ENCODE results near the gene FASN.

Gene FASN

DNA sequence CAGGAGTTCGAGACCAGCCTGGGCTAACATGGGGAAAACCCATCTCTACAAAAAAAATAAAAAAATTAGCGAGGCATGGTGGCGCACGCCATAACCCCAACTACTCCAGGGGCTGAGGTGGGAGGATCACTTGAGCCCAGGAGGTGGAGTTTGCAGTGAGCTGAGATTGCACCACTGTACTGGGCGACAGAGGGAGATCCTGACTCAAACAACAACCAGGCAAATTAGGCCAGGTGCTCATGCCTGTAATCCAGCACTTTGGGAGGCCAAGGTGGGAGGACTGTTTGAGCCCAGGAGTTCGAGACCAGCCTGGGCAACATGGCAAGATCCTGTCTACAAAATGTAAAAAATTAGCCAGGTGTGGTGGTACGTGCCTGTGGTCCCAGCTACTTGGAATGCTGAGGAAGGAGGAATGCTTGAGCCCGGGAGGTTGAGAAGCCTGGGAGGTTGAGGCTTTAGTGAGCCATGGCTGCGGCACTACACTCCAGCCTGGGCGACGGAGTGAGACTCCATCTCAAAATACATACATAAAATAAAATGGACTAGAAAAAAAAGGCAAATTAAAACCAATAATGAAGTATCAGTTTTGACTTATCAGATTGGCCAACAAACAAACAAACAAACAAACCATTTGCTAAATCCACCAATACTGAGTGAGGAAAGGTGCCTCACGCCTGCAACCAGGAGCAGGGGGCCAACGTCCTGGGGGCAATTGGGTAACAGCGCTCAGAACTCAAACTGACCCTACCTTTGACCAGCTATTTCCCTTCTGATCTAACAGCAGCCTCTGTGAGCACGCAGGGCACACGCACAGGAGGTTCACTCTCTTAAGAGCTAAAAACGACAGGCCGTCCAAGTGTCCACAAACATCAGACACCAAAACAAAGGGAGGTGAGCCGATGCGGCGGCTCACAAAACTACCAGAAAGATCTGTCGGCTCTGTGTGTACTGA lies 19.4 kb upstream of the FASN start:
- Histone ChIP-seq H3K27ac (ENCODE audit: low read length) (no peak overlapping the region), H3K4me1 (ENCODE audit: control insufficient read depth, insufficient read depth, low read length) (no peaks in the 10 kb centered on the region), H3K4me3 (ENCODE audit: low read length in 2 of 2) (no peak overlapping the region), H3K9ac (ENCODE audit: low read length in 2 of 2) (no peak overlapping the region), H3K27me3 (ENCODE audit: control insufficient read depth in 1 of 2, insufficient read depth in 2 of 2, low read length in 2 of 2) (no peaks in the 10 kb centered on the region), H3K9me3 (ENCODE audit: control insufficient read depth in 2 of 2, low read length in 2 of 2) (no peaks in the 10 kb centered on the region), H3K36me3 (ENCODE audit: control insufficient read depth in 2 of 2, insufficient read depth in 2 of 2, low read length in 2 of 2) (peaks cover 0 to 7% of the 10 kb centered on the region in 2 donors)

DNA sequence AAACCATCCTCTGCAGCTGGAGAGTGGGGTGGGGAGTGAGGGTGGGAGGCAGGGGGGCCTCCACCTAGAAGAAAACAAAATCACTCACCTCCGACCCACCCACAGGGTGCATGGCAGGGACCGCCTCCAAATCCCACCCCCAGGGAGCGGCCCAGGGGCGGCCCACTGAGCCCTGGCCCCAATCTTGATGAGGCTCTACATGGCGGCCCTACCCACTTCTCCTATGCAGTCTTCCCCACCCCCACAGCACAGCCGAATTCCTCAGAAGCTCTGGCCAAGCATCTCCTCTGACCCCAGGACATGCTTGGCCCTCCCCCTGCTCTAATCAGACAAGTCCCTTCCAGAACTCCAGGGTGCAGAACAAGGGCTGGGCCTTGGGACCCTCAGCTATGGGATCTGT lies 18.2 kb upstream of the FASN start:
- Histone ChIP-seq H3K9me3 (ENCODE audit: control insufficient read depth in 2 of 2, low read length in 2 of 2) (no peaks in the 10 kb centered on the region), H3K27me3 (ENCODE audit: control insufficient read depth in 1 of 2, insufficient read depth in 2 of 2, low read length in 2 of 2) (no peaks in the 10 kb centered on the region), H3K4me3 (ENCODE audit: low read length in 2 of 2) (no peak overlapping the region), H3K36me3 (ENCODE audit: control insufficient read depth in 2 of 2, insufficient read depth in 2 of 2, low read length in 2 of 2) (peaks cover 0 to 9% of the 10 kb centered on the region in 2 donors), H3K27ac (ENCODE audit: low read length) (no peak overlapping the region), H3K4me1 (ENCODE audit: control insufficient read depth, insufficient read depth, low read length) (no peaks in the 10 kb centered on the region), H3K9ac (ENCODE audit: low read length in 2 of 2) (no peak overlapping the region)

DNA sequence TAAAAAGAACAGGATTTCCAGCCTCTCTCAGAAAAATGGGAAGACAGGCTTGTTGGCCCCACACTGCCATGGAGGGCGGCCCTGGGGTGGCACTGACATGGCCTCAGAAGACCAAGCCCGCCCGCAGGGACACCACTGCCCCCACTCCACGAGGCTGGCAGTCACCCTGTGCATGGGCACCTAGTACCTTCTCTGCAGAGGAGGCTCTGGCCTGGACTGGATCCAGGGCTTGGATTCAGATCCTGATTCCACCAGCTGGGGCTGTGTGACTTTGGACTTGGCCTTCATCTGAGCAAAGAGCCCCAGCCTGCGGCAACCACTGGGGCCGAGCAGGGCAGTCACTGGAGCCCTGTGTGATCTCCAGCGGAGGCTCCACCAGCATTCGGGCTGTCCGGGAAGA lies 16.8 kb upstream of the FASN start:
- Histone ChIP-seq H3K9me3 (ENCODE audit: control insufficient read depth in 2 of 2, low read length in 2 of 2) (no peaks in the 10 kb centered on the region), H3K4me3 (ENCODE audit: low read length in 2 of 2) (no peak overlapping the region), H3K27ac (ENCODE audit: low read length) (no peak overlapping the region), H3K27me3 (ENCODE audit: control insufficient read depth in 1 of 2, insufficient read depth in 2 of 2, low read length in 2 of 2) (no peaks in the 10 kb centered on the region), H3K4me1 (ENCODE audit: control insufficient read depth, insufficient read depth, low read length) (no peaks in the 10 kb centered on the region), H3K36me3 (ENCODE audit: control insufficient read depth in 2 of 2, insufficient read depth in 2 of 2, low read length in 2 of 2) (peaks cover 0 to 9% of the 10 kb centered on the region in 2 donors), H3K9ac (ENCODE audit: low read length in 2 of 2) (no peak overlapping the region)

DNA sequence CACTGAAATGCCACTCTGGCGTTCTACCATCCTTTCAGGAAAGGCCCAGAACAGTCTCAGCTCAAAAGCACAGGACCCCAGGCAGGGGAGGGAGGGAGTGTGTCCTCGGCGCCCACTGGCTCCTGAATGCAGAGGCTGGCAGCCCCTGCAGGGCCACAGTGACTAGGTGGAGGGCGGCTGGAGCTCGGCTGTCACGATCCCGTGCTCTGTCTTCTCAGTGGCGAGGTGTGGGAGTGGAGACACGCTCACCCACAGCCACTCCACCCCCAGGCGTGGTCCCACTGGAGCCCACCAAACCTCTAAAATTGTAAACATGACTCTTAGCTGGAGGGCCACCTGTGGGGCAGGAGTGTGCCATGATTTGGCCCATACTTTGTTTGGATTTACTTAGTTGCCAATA lies 16.4 kb upstream of the FASN start:
- Histone ChIP-seq H3K9me3 (ENCODE audit: control insufficient read depth in 2 of 2, low read length in 2 of 2) (no peaks in the 10 kb centered on the region), H3K27me3 (ENCODE audit: control insufficient read depth in 1 of 2, insufficient read depth in 2 of 2, low read length in 2 of 2) (no peaks in the 10 kb centered on the region), H3K36me3 (ENCODE audit: control insufficient read depth in 2 of 2, insufficient read depth in 2 of 2, low read length in 2 of 2) (peaks cover 0 to 9% of the 10 kb centered on the region in 2 donors), H3K9ac (ENCODE audit: low read length in 2 of 2) (no peak overlapping the region), H3K27ac (ENCODE audit: low read length) (no peak overlapping the region), H3K4me3 (ENCODE audit: low read length in 2 of 2) (no peak overlapping the region), H3K4me1 (ENCODE audit: control insufficient read depth, insufficient read depth, low read length) (no peaks in the 10 kb centered on the region)

DNA sequence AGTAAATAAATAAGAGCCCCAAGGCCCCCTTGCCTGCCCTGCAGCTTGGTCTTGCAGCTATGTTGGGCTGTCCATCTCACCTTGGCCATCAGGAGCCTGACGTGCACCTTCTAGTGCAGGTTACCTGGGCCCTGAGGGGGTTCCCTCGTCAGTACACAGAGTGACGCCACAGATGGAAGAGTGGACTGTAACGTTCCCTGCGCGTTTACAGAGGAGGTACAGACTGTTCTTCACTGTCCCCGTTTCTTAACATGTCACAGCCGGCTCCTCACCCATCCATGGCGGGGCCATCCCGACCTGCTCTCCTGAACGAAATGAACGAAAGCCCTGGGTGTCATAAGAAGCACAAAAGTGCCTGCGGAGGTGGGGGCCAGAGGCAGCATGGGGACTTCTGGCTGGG lies 15.9 kb upstream of the FASN start:
- Histone ChIP-seq H3K4me3 (ENCODE audit: low read length in 2 of 2) (no peak overlapping the region), H3K27ac (ENCODE audit: low read length) (no peak overlapping the region), H3K4me1 (ENCODE audit: control insufficient read depth, insufficient read depth, low read length) (no peaks in the 10 kb centered on the region), H3K9me3 (ENCODE audit: control insufficient read depth in 2 of 2, low read length in 2 of 2) (no peaks in the 10 kb centered on the region), H3K27me3 (ENCODE audit: control insufficient read depth in 1 of 2, insufficient read depth in 2 of 2, low read length in 2 of 2) (no peaks in the 10 kb centered on the region), H3K9ac (ENCODE audit: low read length in 2 of 2) (no peak overlapping the region), H3K36me3 (ENCODE audit: control insufficient read depth in 2 of 2, insufficient read depth in 2 of 2, low read length in 2 of 2) (peaks cover 0 to 9% of the 10 kb centered on the region in 2 donors)

DNA sequence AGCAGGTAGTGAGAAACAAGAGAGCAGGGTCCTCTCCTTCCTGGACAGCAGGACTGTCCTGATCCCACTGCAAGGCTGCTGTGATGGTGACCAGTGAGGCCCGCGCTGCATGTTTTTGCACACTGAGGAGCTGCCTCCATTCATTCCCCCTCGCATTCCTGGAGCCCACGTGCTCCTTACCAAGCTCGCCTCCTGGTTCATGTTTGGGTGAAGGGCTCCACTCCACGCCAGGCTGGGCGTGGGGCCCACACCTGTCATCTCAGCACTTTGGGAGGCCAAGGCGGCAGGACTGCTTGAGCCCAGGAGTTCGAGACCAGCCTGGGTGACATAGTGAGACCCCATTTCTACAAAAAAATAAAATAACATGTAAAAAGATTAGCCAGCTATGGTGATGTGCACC lies 15.4 kb upstream of the FASN start:
- Histone ChIP-seq H3K27ac (ENCODE audit: low read length) (no peak overlapping the region), H3K36me3 (ENCODE audit: control insufficient read depth in 2 of 2, insufficient read depth in 2 of 2, low read length in 2 of 2) (peaks cover 0 to 9% of the 10 kb centered on the region in 2 donors)

DNA sequence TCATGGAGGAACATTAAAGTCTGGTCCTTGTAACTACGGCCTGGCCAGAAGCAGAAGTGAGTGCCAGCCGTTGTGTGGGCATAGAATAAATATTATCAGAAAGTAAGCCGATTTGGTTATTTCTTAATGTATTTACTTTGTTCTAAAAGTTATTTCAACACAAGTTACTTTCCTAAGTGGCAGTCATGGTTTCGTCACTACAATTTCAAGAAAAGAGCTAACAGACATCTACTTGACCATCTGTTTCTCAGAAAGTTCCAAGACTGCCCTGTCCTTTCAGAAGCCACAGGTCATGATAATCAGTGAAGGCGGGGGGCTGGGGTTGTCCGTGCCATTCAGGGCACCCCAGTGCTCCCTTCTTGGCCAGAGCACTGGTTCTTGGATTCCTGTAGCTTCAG lies 14.9 kb upstream of the FASN start:
- H3K36me3 ChIP-seq (ENCODE audit: control insufficient read depth in 2 of 2, insufficient read depth in 2 of 2, low read length in 2 of 2): peaks cover 0 to 9% of the 10 kb centered on the region in 2 donors
- H3K27me3 ChIP-seq (ENCODE audit: control insufficient read depth in 1 of 2, insufficient read depth in 2 of 2, low read length in 2 of 2): no peaks in the 10 kb centered on the region
- H3K9me3 ChIP-seq (ENCODE audit: control insufficient read depth in 2 of 2, low read length in 2 of 2): no peaks in the 10 kb centered on the region
- no peak overlapping the region for H3K27ac ChIP-seq (ENCODE audit: low read length)
- no peak overlapping the region for H3K9ac ChIP-seq (ENCODE audit: low read length in 2 of 2)
- no peak overlapping the region for H3K4me3 ChIP-seq (ENCODE audit: low read length in 2 of 2)
- no peaks in the 10 kb centered on the region for H3K4me1 ChIP-seq (ENCODE audit: control insufficient read depth, insufficient read depth, low read length)

More for the DNA sequence above, 15.4 kb upstream of the FASN start:
- no peaks in the 10 kb centered on the region for H3K4me1 ChIP-seq (ENCODE audit: control insufficient read depth, insufficient read depth, low read length)
- H3K4me3 ChIP-seq (ENCODE audit: low read length in 2 of 2): no peak overlapping the region
- no peaks in the 10 kb centered on the region for H3K27me3 ChIP-seq (ENCODE audit: control insufficient read depth in 1 of 2, insufficient read depth in 2 of 2, low read length in 2 of 2)
- no peaks in the 10 kb centered on the region for H3K9me3 ChIP-seq (ENCODE audit: control insufficient read depth in 2 of 2, low read length in 2 of 2)
- no peak overlapping the region for H3K9ac ChIP-seq (ENCODE audit: low read length in 2 of 2)

DNA sequence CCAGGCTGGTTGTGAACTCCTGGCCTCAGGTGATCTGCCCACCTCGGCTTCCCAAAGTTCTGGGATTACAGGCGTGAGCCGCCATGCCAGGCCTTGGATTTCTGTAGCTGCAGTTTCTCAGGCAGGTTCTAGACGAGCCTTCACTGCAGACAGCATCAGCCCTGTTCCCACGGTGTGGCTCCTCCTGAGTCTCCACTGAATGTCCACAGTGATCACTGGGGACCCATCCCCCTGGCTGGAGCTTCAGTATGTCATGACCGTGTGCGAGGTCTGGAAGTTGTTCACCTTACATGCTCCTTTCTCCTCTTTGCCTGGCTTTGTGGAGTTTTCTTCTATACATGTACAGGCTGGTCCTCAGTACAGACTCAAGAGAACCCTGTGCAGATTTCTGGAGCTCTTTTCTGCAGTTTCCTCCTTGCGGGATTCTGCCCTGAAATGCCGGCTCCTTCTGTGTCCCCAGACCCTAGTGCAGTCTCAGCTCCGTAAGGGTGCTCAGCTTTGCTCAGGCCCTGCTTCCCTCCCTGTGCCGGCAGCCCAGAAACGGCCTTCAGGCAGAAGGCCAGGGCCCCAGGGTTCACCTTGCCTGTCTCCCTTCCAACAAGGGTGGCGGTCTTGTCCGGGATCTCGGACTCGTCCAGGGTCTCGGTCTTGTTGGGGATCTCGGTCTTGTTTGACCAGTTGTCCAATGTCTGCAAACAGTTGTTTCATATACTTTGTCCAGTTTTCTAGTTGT lies 14.3 kb upstream of the FASN start:
- Histone ChIP-seq H3K36me3 (ENCODE audit: control insufficient read depth in 2 of 2, insufficient read depth in 2 of 2, low read length in 2 of 2) (peaks cover 0 to 9% of the 10 kb centered on the region in 2 donors), H3K4me1 (ENCODE audit: control insufficient read depth, insufficient read depth, low read length) (no peaks in the 10 kb centered on the region), H3K4me3 (ENCODE audit: low read length in 2 of 2) (no peak overlapping the region), H3K9ac (ENCODE audit: low read length in 2 of 2) (no peak overlapping the region), H3K27me3 (ENCODE audit: control insufficient read depth in 1 of 2, insufficient read depth in 2 of 2, low read length in 2 of 2) (no peaks in the 10 kb centered on the region), H3K27ac (ENCODE audit: low read length) (no peak overlapping the region), H3K9me3 (ENCODE audit: control insufficient read depth in 2 of 2, low read length in 2 of 2) (no peaks in the 10 kb centered on the region)

DNA sequence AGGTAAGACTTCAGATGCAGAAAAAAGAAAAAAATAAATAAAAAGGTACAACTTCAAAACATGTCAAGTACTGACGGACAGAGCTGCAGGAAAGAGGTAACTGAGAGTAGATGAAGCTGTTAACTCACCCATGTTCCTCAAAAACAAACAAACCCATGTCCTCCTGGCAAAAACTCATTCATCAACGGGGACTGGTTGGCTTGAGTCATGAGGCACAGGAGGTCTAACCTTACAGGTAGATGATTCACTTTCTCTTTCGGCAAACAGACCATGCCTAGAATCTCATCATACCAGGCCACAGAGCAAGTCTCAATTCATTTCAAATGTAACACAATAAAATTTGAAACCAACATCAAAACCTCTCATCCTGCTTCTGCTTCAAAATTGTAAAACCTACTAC lies 12.3 kb upstream of the FASN start:
- no peak overlapping the region for H3K27ac ChIP-seq (ENCODE audit: low read length)
- peaks cover 0 to 9% of the 10 kb centered on the region in 2 donors for H3K36me3 ChIP-seq (ENCODE audit: control insufficient read depth in 2 of 2, insufficient read depth in 2 of 2, low read length in 2 of 2)
- no peaks in the 10 kb centered on the region for H3K9me3 ChIP-seq (ENCODE audit: control insufficient read depth in 2 of 2, low read length in 2 of 2)
- no peaks in the 10 kb centered on the region for H3K27me3 ChIP-seq (ENCODE audit: control insufficient read depth in 1 of 2, insufficient read depth in 2 of 2, low read length in 2 of 2)
- H3K4me3 ChIP-seq (ENCODE audit: low read length in 2 of 2): no peak overlapping the region
- peaks cover 8% of the 10 kb centered on the region for H3K4me1 ChIP-seq (ENCODE audit: control insufficient read depth, insufficient read depth, low read length)
- H3K9ac ChIP-seq (ENCODE audit: low read length in 2 of 2): no peak overlapping the region

DNA sequence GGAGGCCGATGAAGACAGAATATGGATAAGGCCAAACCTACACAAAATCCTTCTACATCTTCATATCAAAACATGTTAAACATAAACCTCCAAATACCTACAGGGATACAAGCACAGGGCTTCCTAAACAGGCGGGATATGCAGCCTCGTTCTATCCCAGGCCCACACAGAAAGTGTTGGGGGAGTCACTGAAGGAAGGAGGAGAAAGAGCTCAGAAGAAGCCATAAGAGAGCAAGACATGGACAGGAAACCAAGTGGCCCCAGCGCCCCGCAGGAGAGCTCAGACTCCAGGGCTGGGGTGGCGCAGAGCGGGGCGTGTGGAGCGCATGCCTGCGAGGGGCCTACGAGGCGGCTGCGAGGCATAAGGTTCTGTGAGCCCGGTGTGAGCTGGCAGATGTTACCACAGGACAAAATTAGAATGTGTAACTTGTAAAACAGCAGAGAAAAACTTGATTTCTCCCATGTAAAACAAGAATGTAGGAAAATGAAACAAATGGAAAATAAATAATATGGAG lies 11.0 kb upstream of the FASN start:
- H3K4me3 ChIP-seq (ENCODE audit: low read length in 2 of 2): no peak overlapping the region
- no peak overlapping the region for H3K9ac ChIP-seq (ENCODE audit: low read length in 2 of 2)
- peaks cover 0 to 9% of the 10 kb centered on the region in 2 donors for H3K36me3 ChIP-seq (ENCODE audit: control insufficient read depth in 2 of 2, insufficient read depth in 2 of 2, low read length in 2 of 2)
- no peak overlapping the region for H3K27ac ChIP-seq (ENCODE audit: low read length)
- peaks cover 12% of the 10 kb centered on the region for H3K4me1 ChIP-seq (ENCODE audit: control insufficient read depth, insufficient read depth, low read length)
- no peaks in the 10 kb centered on the region for H3K27me3 ChIP-seq (ENCODE audit: control insufficient read depth in 1 of 2, insufficient read depth in 2 of 2, low read length in 2 of 2)
- H3K9me3 ChIP-seq (ENCODE audit: control insufficient read depth in 2 of 2, low read length in 2 of 2): no peaks in the 10 kb centered on the region

Data from stomach smooth muscle (tissue), 2 donors.